HCT116 (cell line): Measurements from ENCODE around the gene CDHR4. TPM values are rescaled to one million over a fixed set of nuclear protein-coding genes. Genes with fewer than 3 reads are reported as not detected.

Experiments used
- ATAC-seq: fragments of 200-7000 bp; cut with Tn5 transposase; 2 replicates; pipeline ENCODE4 v1.9.1; 2020; ENCODE audit warnings: mild to moderate bottlenecking, moderate library complexity
- BruUV-seq: library from RNA; stranded (reverse); fragments of 400-500 nt; replicated peaks from 2 replicates; lab custom pipeline; 2021; lab: Mats Ljungman, UMichigan
- CTCF ChIA-PET: fragments of 300-600 bp; sonication (Branson Sonifier 250); formaldehyde crosslinking; loops from one replicate; lab custom pipeline; 2021; ENCODE audit warnings: antibody characterized with exemption; lab: Charles Lee
- POLR2A ChIA-PET: fragments of 300-600, 350-600 bp; sonication (Branson Sonifier 250); formaldehyde crosslinking; loops from one replicate; lab custom pipeline; 2021; ENCODE audit warnings: antibody characterized with exemption; lab: Charles Lee
- RAD21 ChIA-PET, 2 experiments: fragments of 300-600 bp; sonication (Branson Sonifier 250); formaldehyde crosslinking; loops; one replicate each; lab custom pipeline; 2023; ENCODE audit warnings: low total read pairs in 2 of 2; ENCODE audit not compliant: uncharacterized antibody in 2 of 2, unreplicated experiment in 2 of 2, low non-redundant PET in 1 of 2; lab: Charles Lee
- DNase-seq: peaks from one replicate; pipeline ENCODE4 v3.0.0-alpha.2; 2010; ENCODE audit warnings: low read depth, low spot score
- H2AFZ ChIP-seq: fragments of 200-600 bp; shearing (Covaris generic), sonication (generic); 2 replicates; pipeline ENCODE4 v1.6.1; 2017; ENCODE audit warnings: low read depth, mixed run types, mixed read lengths, antibody characterized with exemption, low read length; ENCODE audit not compliant: poor library complexity, severe bottlenecking
- H3K27ac ChIP-seq: 2 replicates; pipeline ENCODE4 v1.5.1; 2012; ENCODE audit warnings: low read depth, low read length
- H3K27me3 ChIP-seq: fragments of 200-600 bp; sonication (generic); 2 replicates; pipeline ENCODE4 v1.6.1; 2016; ENCODE audit warnings: mixed run types, low read length, mixed read lengths; ENCODE audit not compliant: insufficient read depth
- H3K36me3 ChIP-seq, 2 experiments: fragments of 200-500 bp in 1 of 2; fragments of 200-600 bp in 1 of 2; sonication (Bioruptor generic) in 1 of 2; sonication (generic) in 1 of 2; 2 replicates each; pipeline versions ENCODE4 v1.5.1 to v1.6.1; 2014 to 2016; ENCODE audit warnings: low read length in 2 of 2, inconsistent platforms in 1 of 2, mixed read lengths in 1 of 2, mixed run types in 1 of 2; ENCODE audit not compliant: insufficient read depth in 2 of 2, control insufficient read depth in 1 of 2
- H3K4me1 ChIP-seq, 2 experiments: fragments of 200-600 bp in 1 of 2; sonication (generic) in 1 of 2; 2 replicates each; pipeline versions ENCODE4 v1.5.1 to v1.6.1; 2012 to 2017; ENCODE audit warnings: low read length in 2 of 2, inconsistent platforms in 1 of 2, mild to moderate bottlenecking in 1 of 2, mixed read lengths in 1 of 2, mixed run types in 1 of 2, moderate library complexity in 1 of 2; ENCODE audit not compliant: insufficient read depth in 2 of 2, control insufficient read depth in 1 of 2
- H3K4me2 ChIP-seq: fragments of 200-600 bp; sonication (generic); 2 replicates; pipeline ENCODE4 v1.6.1; 2017; ENCODE audit warnings: mixed run types, low read length, mixed read lengths
- H3K4me3 ChIP-seq, 2 experiments: fragments of 200-600 bp in 1 of 2; sonication (generic) in 1 of 2; replicated peaks in 1 of 2; 2 replicates each; pipeline ENCODE4 v1.5.1; 2011 to 2016; ENCODE audit warnings: low read length in 2 of 2, control low read depth in 1 of 2, low read depth in 1 of 2, mild to moderate bottlenecking in 1 of 2, mixed read lengths in 1 of 2, mixed run types in 1 of 2
- H3K79me2 ChIP-seq: fragments of 200-600 bp; sonication (generic); 2 replicates; pipeline ENCODE4 v1.6.1; 2017; ENCODE audit warnings: mild to moderate bottlenecking, mixed run types, low read length, moderate library complexity, mixed read lengths; ENCODE audit not compliant: insufficient read depth
- H3K9ac ChIP-seq: fragments of 200-600 bp; sonication (generic); 2 replicates; pipeline ENCODE4 v1.6.1; 2016; ENCODE audit warnings: low read length, mixed read lengths
- H3K9me2 ChIP-seq: fragments of 200-600 bp; sonication (generic), shearing (Covaris generic); 2 replicates; pipeline ENCODE4 v1.6.1; 2017; ENCODE audit warnings: mixed run types, mild to moderate bottlenecking, moderate library complexity; ENCODE audit not compliant: insufficient read depth
- H3K9me3 ChIP-seq, 2 experiments: fragments of 200-500 bp in 1 of 2; fragments of 200-600 bp in 1 of 2; sonication (Bioruptor generic) in 1 of 2; sonication (generic) in 1 of 2; 2 replicates each; pipeline ENCODE4 v1.6.1; 2014 to 2017; ENCODE audit warnings: low read length in 2 of 2, mixed read lengths in 2 of 2, inconsistent platforms in 1 of 2, low read depth in 1 of 2, mild to moderate bottlenecking in 1 of 2, mixed run types in 1 of 2, moderate library complexity in 1 of 2; ENCODE audit not compliant: control insufficient read depth in 1 of 2, insufficient read depth in 1 of 2
- H4K20me1 ChIP-seq: fragments of 200-600 bp; sonication (generic), shearing (Covaris generic); 2 replicates; pipeline ENCODE4 v1.6.1; 2017; ENCODE audit warnings: mixed run types, mild to moderate bottlenecking, moderate library complexity; ENCODE audit not compliant: insufficient read depth
- ATF3 ChIP-seq: IDR thresholded peaks from 2 replicates; pipeline ENCODE4 v1.6.1; 2012
- CBX3 ChIP-seq: IDR thresholded peaks from 2 replicates; pipeline ENCODE4 v1.6.1; 2012; ENCODE audit warnings: low read depth
- CEBPB ChIP-seq: IDR thresholded peaks from 2 replicates; pipeline ENCODE4 v1.6.1; 2012; ENCODE audit warnings: low read depth
- CTCF ChIP-seq, 3 experiments: fragments of 200-600 bp in 1 of 3; sonication (generic) in 1 of 3; IDR thresholded peaks in 2 of 3; conservative IDR thresholded peaks in 1 of 3; 2 replicates each; pipeline ENCODE4 v1.5.1; 2012 to 2017; ENCODE audit warnings: low read depth in 2 of 3, low read length in 2 of 3, antibody characterized with exemption in 1 of 3, borderline replicate concordance in 1 of 3, control low read depth in 1 of 3, mild to moderate bottlenecking in 1 of 3, mixed read lengths in 1 of 3, mixed run types in 1 of 3, moderate library complexity in 1 of 3; ENCODE audit not compliant: insufficient read depth in 1 of 3
- ELF1 ChIP-seq: IDR thresholded peaks from 2 replicates; pipeline ENCODE4 v1.6.1; 2012; ENCODE audit warnings: low read depth, borderline replicate concordance
- EZH2phosphoT487 ChIP-seq: fragments of 200-600 bp; IDR thresholded peaks from 2 replicates; pipeline ENCODE4 v1.6.1; 2018; ENCODE audit warnings: antibody characterized with exemption, borderline replicate concordance
- MAX ChIP-seq: IDR thresholded peaks from 2 replicates; pipeline ENCODE4 v1.6.1; 2012
- POLR2A ChIP-seq: IDR thresholded peaks from 2 replicates; pipeline ENCODE4 v1.7.0; 2011; ENCODE audit warnings: borderline replicate concordance; ENCODE audit not compliant: insufficient read depth, insufficient read length; ENCODE audit errors: extremely low read depth
- POLR2AphosphoS5 ChIP-seq: IDR thresholded peaks from 2 replicates; pipeline ENCODE4 v1.6.1; 2011; ENCODE audit warnings: mild to moderate bottlenecking, low read depth, low read length, moderate library complexity
- RAD21 ChIP-seq: IDR thresholded peaks from 2 replicates; pipeline ENCODE4 v1.6.1; 2012; ENCODE audit warnings: low read depth, mild to moderate bottlenecking
- SP1 ChIP-seq: IDR thresholded peaks from 2 replicates; pipeline ENCODE4 v1.6.1; 2012; ENCODE audit warnings: low read depth
- TCF7L2 ChIP-seq: IDR thresholded peaks from 2 replicates; pipeline ENCODE4 v1.7.0; 2011; ENCODE audit warnings: borderline replicate concordance, inconsistent platforms; ENCODE audit not compliant: insufficient read depth, insufficient read length; ENCODE audit errors: extremely low read depth
- ZBTB33 ChIP-seq: IDR thresholded peaks from 2 replicates; pipeline ENCODE4 v1.6.1; 2011; ENCODE audit warnings: mild to moderate bottlenecking, low read length, moderate library complexity; ENCODE audit not compliant: insufficient replicate concordance; ENCODE audit errors: extremely low read depth
- ZNF274 ChIP-seq: fragments of 200-500 bp; sonication (Bioruptor generic); IDR thresholded peaks from 2 replicates; pipeline ENCODE4 v1.6.1; 2014; ENCODE audit warnings: mild to moderate bottlenecking, low read depth, low read length, inconsistent platforms
- intact Hi-C: fragments of 100-400 bp; cut with micrococcal nuclease; formaldehyde crosslinking; loops from 2 replicates; pipeline ENCODE4 v1.10.0; 2022
- total RNA-seq: library from RNA; stranded (reverse); gene quantifications from one replicate; pipeline ENCODE4 v1.2.1, GENCODE V29; 2021; ENCODE audit not compliant: unreplicated experiment

The CDHR4 gene
- total RNA-seq, 1 experiment from 2014 or later = not detected

- TF ChIP-seq POLR2AphosphoS5 (no peak), ZNF274 (no peak), RAD21 (no peak), CEBPB (no peak), ELF1 (no peak), CBX3 (no peak), TCF7L2 (no peak), ATF3 (no peak), SP1 (no peak), MAX (no peak)
- H3K27me3 ChIP-seq = no peaks in the 10 kb centered on the region
- H3K4me3 ChIP-seq = no peak overlapping the region
- no peak overlapping the region for H3K9ac ChIP-seq
- H3K4me1 ChIP-seq = no peaks in the 10 kb centered on the region; a peak in 1 of 4 replicates
- H3K4me2 ChIP-seq = no peak overlapping the region
- 0 out of 2 replicates have a peak, but pooled peaks cover 3% of the 10 kb centered on the region for H4K20me1 ChIP-seq
- no peaks in the 10 kb centered on the region for H3K9me2 ChIP-seq
- H3K27ac ChIP-seq = no peak overlapping the region
- DNase-seq = no peak
- ATAC-seq = no peak
- no peak overlapping the region for H2AFZ ChIP-seq
- intact Hi-C loops = no loop called here
- RAD21 ChIA-PET = no interaction called here
- POLR2A ChIA-PET = no interaction called here
- H3K79me2 ChIP-seq = peaks cover 84% of the 10 kb centered on the region
- CTCF ChIA-PET = no interaction called here
- BruUV-seq = no TSS peak
- H3K36me3 ChIP-seq = peaks cover 0 to 4% of the 10 kb centered on the region in 2 experiments; a peak in 1 of 4 replicates
- H3K9me3 ChIP-seq = no peaks in the 10 kb centered on the region
These were observed 27.0 kb downstream of the CDHR4 start for GRCh38 chr3:49772703-49773102.

- ChIA-PET RAD21 (no interaction called here), POLR2A (no interaction called here)
- Histone ChIP-seq H3K27me3 (no peaks in the 10 kb centered on the region), H3K4me2 (no peak overlapping the region), H2AFZ (no peak overlapping the region), H3K9me3 (no peaks in the 10 kb centered on the region), H3K4me3 (no peak overlapping the region)
- no peak for DNase-seq
- intact Hi-C loops = no loop called here
- ATAC-seq = no peak
- BruUV-seq = no TSS peak
- TF ChIP-seq MAX (no peak), CTCF (IDR thresholded peaks at IDR 0.05 in 2 of 3, conservative IDR thresholded peaks at IDR 0.05 in 1 of 3; ENCODE audit: borderline replicate concordance in 1 of 3, insufficient read depth in 1 of 3, low read depth in 2 of 3, low read length in 2 of 3) (no peak), ZBTB33 (no peak), POLR2A (no peak), EZH2phosphoT487 (no peak), CBX3 (no peak)
- TF ChIP-seq, all 23 proteins: peak for 0
- Histone ChIP-seq H4K20me1 (0 out of 2 replicates have a peak, but pooled peaks cover 3% of the 10 kb centered on the region), H3K9me2 (no peaks in the 10 kb centered on the region), H3K36me3 (peaks cover 0 to 4% of the 10 kb centered on the region in 2 experiments; a peak in 1 of 4 replicates), H3K79me2 (peaks cover 85% of the 10 kb centered on the region), H3K9ac (no peak overlapping the region), H3K4me1 (no peaks in the 10 kb centered on the region; a peak in 1 of 4 replicates), H3K27ac (no peak overlapping the region)
- CTCF ChIA-PET = no interaction called here
These were observed 28.2 kb downstream of the CDHR4 start for GRCh38 chr3:49771340-49771938.
